Neural progenitor cell (in vitro differentiated cells): ENCODE results near the gene MYO1E. TPM values are rescaled to one million over a fixed set of nuclear protein-coding genes. Genes with fewer than 3 reads are reported as not detected.
A peak's percentile ranks its signal among the peaks of the same experiment; 100 is the strongest.

ENCODE experiments used
- DNase-seq: peaks from one replicate; pipeline ENCODE4 v3.0.0-alpha.2; 2016; ENCODE audit warnings: low spot score
- H2AFZ ChIP-seq: fragments of 200-600 bp; sonication (generic); replicated peaks from 2 replicates; pipeline ENCODE4 v1.6.1; 2016; ENCODE audit warnings: antibody characterized with exemption
- H3F3A ChIP-seq: fragments of 200-600 bp; sonication (generic); 2 replicates; pipeline ENCODE4 v1.6.1; 2016; ENCODE audit warnings: antibody characterized with exemption, low read depth
- H3K27ac ChIP-seq: fragments of 200-600 bp; sonication (generic); 2 replicates; pipeline ENCODE4 v1.5.1; 2016; ENCODE audit warnings: mild to moderate bottlenecking
- H3K27me3 ChIP-seq: fragments of 200-600 bp; sonication (generic); 2 replicates; pipeline ENCODE4 v1.6.1; 2016; ENCODE audit warnings: mild to moderate bottlenecking, moderate library complexity
- H3K36me3 ChIP-seq: fragments of 200-600 bp; sonication (generic); 2 replicates; pipeline ENCODE4 v1.5.1; 2016
- H3K4me1 ChIP-seq: fragments of 200-600 bp; sonication (generic); 2 replicates; pipeline ENCODE4 v1.6.1; 2016; ENCODE audit warnings: mixed run types
- H3K4me2 ChIP-seq: fragments of 200-600 bp; sonication (generic); 2 replicates; pipeline ENCODE4 v1.6.1; 2016
- H3K4me3 ChIP-seq: fragments of 200-600 bp; sonication (generic); 2 replicates; pipeline ENCODE4 v1.5.1; 2016
- H3K79me2 ChIP-seq: fragments of 200-600 bp; sonication (generic); 2 replicates; pipeline ENCODE4 v1.6.1; 2016; ENCODE audit warnings: low read depth
- H3K9ac ChIP-seq: fragments of 200-600 bp; sonication (generic); 2 replicates; pipeline ENCODE4 v1.6.1; 2016
- H3K9me3 ChIP-seq: fragments of 200-600 bp; sonication (generic); 2 replicates; pipeline ENCODE4 v1.5.1; 2016; ENCODE audit warnings: low read depth
- H4K20me1 ChIP-seq: fragments of 200-600 bp; sonication (generic); 2 replicates; pipeline ENCODE4 v1.6.1; 2016; ENCODE audit warnings: low read depth
- H3K27ac Mint-ChIP-seq: 3 replicates; pipeline ENCODE4 v1.8.0; 2021; ENCODE audit warnings: mixed read lengths
- H3K27me3 Mint-ChIP-seq: 2 replicates; pipeline ENCODE4 v1.8.0; 2022; ENCODE audit warnings: low read depth, mild to moderate bottlenecking, inconsistent platforms, moderate library complexity, mixed read lengths; ENCODE audit not compliant: insufficient read depth
- H3K36me3 Mint-ChIP-seq: 3 replicates; pipeline ENCODE4 v1.8.0; 2021; ENCODE audit warnings: mixed read lengths
- H3K4me1 Mint-ChIP-seq: 3 replicates; pipeline ENCODE4 v1.8.0; 2021; ENCODE audit warnings: mixed read lengths
- H3K4me3 Mint-ChIP-seq: 3 replicates; pipeline ENCODE4 v1.8.0; 2021; ENCODE audit warnings: mild to moderate bottlenecking, moderate library complexity, mixed read lengths
- H3K9me3 Mint-ChIP-seq: 3 replicates; pipeline ENCODE4 v1.8.0; 2020; ENCODE audit warnings: mixed read lengths
- EZH2 ChIP-seq: fragments of 200-600 bp; sonication (generic); IDR thresholded peaks from 2 replicates; pipeline ENCODE4 v1.6.1; 2017; ENCODE audit warnings: antibody characterized with exemption, mild to moderate bottlenecking, moderate library complexity
- EZH2phosphoT487 ChIP-seq: fragments of 200-600 bp; sonication (generic); IDR thresholded peaks from 2 replicates; pipeline ENCODE4 v1.6.1; 2017; ENCODE audit warnings: antibody characterized with exemption
- total RNA-seq: library from RNA; depleted of rRNA; stranded (reverse); fragments of >200 nt; gene quantifications from 2 replicates; pipeline ENCODE4 v1.2.3, GENCODE V29; 2015; ENCODE audit warnings: low replicate concordance
- TF ChIP-seq, protein P1 (sequence below): fragments of 200-600 bp; sonication (generic); IDR thresholded peaks from 2 replicates; pipeline ENCODE4 v1.5.1; 2017; ENCODE audit warnings: antibody characterized with exemption, mild to moderate bottlenecking

The MYO1E gene
- total RNA-seq, 1 donor from 2014 or later = 49.7 TPM

DNA sequence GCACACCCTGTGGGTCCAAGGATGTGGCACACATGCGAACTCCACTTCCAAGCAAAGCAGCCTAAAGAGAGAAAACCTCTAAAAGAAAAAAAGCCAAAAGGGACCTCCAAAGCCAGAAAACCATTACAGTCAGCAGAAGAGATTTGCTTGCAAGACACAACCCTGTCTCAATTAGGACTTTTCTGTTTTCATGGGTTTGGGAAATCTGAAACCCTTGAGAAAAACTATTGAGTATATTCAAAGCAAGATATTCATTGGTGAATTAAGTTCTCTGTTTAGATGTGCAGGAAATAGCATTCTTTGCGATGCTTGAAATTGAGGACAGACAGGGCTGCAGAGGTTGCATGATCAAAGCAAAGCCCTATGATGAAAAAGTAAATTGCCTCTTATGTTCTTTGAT, 176.3 kb downstream of the MYO1E start:
- Histone ChIP-seq H3F3A (no peaks in the 10 kb centered on the region), H3K79me2 (no peaks in the 10 kb centered on the region), H4K20me1 (no peaks in the 10 kb centered on the region), H3K27me3 (no peaks in the 10 kb centered on the region), H3K9ac (no peak overlapping the region), H3K9me3 (no peaks in the 10 kb centered on the region), H3K27ac (no peak overlapping the region), H3K4me3 (no peak overlapping the region), H3K4me1 (no peaks in the 10 kb centered on the region), H3K4me2 (no peak overlapping the region), H2AFZ (no peak overlapping the region), H3K36me3 (no peaks in the 10 kb centered on the region)
- Mint-ChIP-seq H3K4me3 (no peak overlapping the region), H3K4me1 (peaks cover 9% of the 10 kb centered on the region), H3K27ac (no peak overlapping the region), H3K9me3 (no peaks in the 10 kb centered on the region), H3K27me3 (peaks cover 4% of the 10 kb centered on the region), H3K36me3 (peaks cover 20% of the 10 kb centered on the region)
- TF ChIP-seq, protein P1, sequence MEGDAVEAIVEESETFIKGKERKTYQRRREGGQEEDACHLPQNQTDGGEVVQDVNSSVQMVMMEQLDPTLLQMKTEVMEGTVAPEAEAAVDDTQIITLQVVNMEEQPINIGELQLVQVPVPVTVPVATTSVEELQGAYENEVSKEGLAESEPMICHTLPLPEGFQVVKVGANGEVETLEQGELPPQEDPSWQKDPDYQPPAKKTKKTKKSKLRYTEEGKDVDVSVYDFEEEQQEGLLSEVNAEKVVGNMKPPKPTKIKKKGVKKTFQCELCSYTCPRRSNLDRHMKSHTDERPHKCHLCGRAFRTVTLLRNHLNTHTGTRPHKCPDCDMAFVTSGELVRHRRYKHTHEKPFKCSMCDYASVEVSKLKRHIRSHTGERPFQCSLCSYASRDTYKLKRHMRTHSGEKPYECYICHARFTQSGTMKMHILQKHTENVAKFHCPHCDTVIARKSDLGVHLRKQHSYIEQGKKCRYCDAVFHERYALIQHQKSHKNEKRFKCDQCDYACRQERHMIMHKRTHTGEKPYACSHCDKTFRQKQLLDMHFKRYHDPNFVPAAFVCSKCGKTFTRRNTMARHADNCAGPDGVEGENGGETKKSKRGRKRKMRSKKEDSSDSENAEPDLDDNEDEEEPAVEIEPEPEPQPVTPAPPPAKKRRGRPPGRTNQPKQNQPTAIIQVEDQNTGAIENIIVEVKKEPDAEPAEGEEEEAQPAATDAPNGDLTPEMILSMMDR = no peak
- TF ChIP-seq EZH2 = no peak
- no peak for TF ChIP-seq EZH2phosphoT487
- DNase-seq = no peak

DNA sequence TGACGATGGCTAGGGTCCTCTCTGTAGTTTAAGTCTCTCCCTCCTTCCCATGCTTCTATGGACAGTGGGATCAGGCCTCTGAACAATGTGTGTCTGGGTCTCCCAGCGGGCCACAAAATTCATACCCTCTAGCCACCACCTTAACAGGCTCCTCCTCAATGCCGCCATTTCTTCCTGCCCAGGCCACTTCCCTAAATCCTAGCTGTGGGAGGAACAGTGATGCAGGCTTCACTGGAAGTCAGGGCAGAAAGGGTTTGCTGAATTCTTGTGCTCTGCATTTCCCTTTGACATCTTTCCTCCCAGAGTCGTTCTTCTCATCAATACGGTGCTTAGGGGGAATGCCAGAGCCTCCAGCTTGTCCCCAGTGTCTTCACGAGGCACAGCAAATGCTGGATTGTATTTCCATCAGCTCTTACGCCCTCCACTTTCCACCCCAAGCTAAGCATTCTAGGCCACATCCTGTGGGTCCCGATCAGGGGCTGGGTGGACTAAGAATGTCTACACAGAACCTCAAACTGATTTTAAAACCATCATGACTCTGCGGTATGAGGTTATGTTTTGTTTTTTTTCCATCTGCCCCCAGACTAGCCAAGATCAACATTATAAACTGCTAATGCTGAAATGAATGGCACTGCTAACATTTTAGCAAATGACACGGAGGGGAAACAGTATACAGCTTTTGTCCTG, 177.9 kb downstream of the MYO1E start:
- Histone ChIP-seq H3K9me3 (no peaks in the 10 kb centered on the region), H3K4me2 (no peak overlapping the region), H3K27me3 (no peaks in the 10 kb centered on the region), H3K79me2 (no peaks in the 10 kb centered on the region), H3F3A (no peaks in the 10 kb centered on the region), H3K4me3 (no peak overlapping the region), H3K36me3 (no peaks in the 10 kb centered on the region), H2AFZ (no peak overlapping the region), H3K27ac (no peak overlapping the region), H4K20me1 (no peaks in the 10 kb centered on the region), H3K9ac (no peak overlapping the region), H3K4me1 (no peaks in the 10 kb centered on the region)
- H3K4me3 Mint-ChIP-seq = no peak overlapping the region
- TF ChIP-seq, protein P1 = no peak
- TF ChIP-seq EZH2 (no peak), EZH2phosphoT487 (no peak)
- H3K27ac Mint-ChIP-seq = no peak overlapping the region
- no peaks in the 10 kb centered on the region for H3K9me3 Mint-ChIP-seq
- DNase-seq = no peak
- peaks cover 19% of the 10 kb centered on the region for H3K36me3 Mint-ChIP-seq
- peaks cover 4% of the 10 kb centered on the region for H3K27me3 Mint-ChIP-seq
- H3K4me1 Mint-ChIP-seq = peaks cover 2% of the 10 kb centered on the region

DNA sequence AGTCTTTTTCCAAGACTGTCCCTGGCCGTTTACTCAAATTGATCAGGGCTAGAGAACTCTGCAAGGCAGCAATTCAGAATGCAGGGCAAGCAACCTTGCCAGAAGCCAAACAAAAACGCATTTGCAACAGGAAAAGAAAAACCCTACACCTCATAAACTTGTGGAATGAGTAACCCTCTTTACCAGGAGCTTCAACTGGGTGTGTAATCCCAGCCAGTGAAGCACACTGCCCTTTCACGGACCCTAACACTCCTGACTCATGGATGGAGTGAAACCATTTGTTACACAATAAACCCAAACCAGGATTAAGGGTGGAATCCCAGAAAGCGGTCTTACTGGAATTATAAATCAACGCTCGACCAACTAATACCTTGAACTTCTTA, 180.8 kb downstream of the MYO1E start:
- Histone ChIP-seq H2AFZ (no peak overlapping the region), H3K36me3 (no peaks in the 10 kb centered on the region), H3K4me3 (no peak overlapping the region), H4K20me1 (no peaks in the 10 kb centered on the region), H3K4me2 (no peak overlapping the region), H3K27ac (no peak overlapping the region), H3F3A (no peaks in the 10 kb centered on the region), H3K79me2 (no peaks in the 10 kb centered on the region), H3K9me3 (no peaks in the 10 kb centered on the region), H3K27me3 (no peaks in the 10 kb centered on the region), H3K9ac (no peak overlapping the region), H3K4me1 (no peaks in the 10 kb centered on the region)
- no peak for DNase-seq
- H3K27ac Mint-ChIP-seq = no peak overlapping the region
- H3K4me1 Mint-ChIP-seq = no peaks in the 10 kb centered on the region
- H3K9me3 Mint-ChIP-seq = peaks cover 3% of the 10 kb centered on the region
- no peak for TF ChIP-seq EZH2phosphoT487
- no peaks in the 10 kb centered on the region for H3K27me3 Mint-ChIP-seq
- H3K4me3 Mint-ChIP-seq = no peak overlapping the region
- H3K36me3 Mint-ChIP-seq = peaks cover 25% of the 10 kb centered on the region

DNA sequence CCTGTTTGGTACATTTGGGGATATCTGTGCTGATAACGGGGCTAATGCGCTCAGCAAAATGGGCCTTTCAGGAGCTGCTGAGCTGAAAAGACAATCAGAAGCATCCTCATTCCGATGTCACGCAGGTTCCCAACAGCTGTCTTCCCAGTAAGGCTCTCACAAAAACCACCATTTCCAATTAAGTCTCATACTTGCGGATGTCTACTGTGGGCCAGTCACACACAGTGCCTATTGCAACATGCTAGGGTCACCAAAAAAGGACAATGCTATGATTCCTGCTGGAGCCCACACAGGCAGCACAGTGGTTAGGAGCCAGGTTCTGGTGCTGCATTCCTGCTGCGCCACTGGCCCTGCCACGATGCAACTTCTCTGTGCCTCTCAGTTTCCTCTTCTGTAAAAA, 182.4 kb downstream of the MYO1E start:
- no peaks in the 10 kb centered on the region for H3K27me3 ChIP-seq
- no peaks in the 10 kb centered on the region for H3K9me3 ChIP-seq
- H3K4me3 ChIP-seq = no peak overlapping the region
- H2AFZ ChIP-seq = no peak overlapping the region
- H3K36me3 ChIP-seq = no peaks in the 10 kb centered on the region
- Mint-ChIP-seq H3K4me1 (no peaks in the 10 kb centered on the region), H3K9me3 (peaks cover 3% of the 10 kb centered on the region), H3K36me3 (peaks cover 25% of the 10 kb centered on the region), H3K4me3 (no peak overlapping the region), H3K27me3 (no peaks in the 10 kb centered on the region), H3K27ac (peak overlapping the region; percentile 48)
- TF ChIP-seq EZH2 (no peak), EZH2phosphoT487 (no peak)
- TF ChIP-seq, protein P1 = no peak
- no peaks in the 10 kb centered on the region for H3K4me1 ChIP-seq
- H3K79me2 ChIP-seq = no peaks in the 10 kb centered on the region
- no peak for DNase-seq
- H3K9ac ChIP-seq = no peak overlapping the region
- H3F3A ChIP-seq = no peaks in the 10 kb centered on the region
- H4K20me1 ChIP-seq = no peaks in the 10 kb centered on the region
- no peak overlapping the region for H3K4me2 ChIP-seq
- H3K27ac ChIP-seq = no peak overlapping the region
